K562 (cell line): Measurements from ENCODE around the gene CERS4. TPM values are rescaled to one million over a fixed set of nuclear protein-coding genes. Genes with fewer than 3 reads are reported as not detected.
A peak's percentile ranks its signal among the peaks of the same experiment; 100 is the strongest.

ENCODE experiments used
- BHLHE40 ChIP-seq: IDR thresholded peaks from 2 replicates; pipeline ENCODE4 v1.6.1; 2011; ENCODE audit warnings: low read length, improper control_type of control experiment
- CBX1 ChIP-seq: sonication (generic); IDR thresholded peaks from 2 replicates; pipeline ENCODE4 v1.6.1; 2016; ENCODE audit warnings: antibody characterized with exemption, low read depth, mild to moderate bottlenecking
- CBX5 ChIP-seq: IDR thresholded peaks from 2 replicates; pipeline ENCODE4 v1.6.1; 2014; ENCODE audit warnings: low read depth, borderline replicate concordance
- CREBBP ChIP-seq: IDR thresholded peaks from one replicate; pipeline ENCODE4 v1.6.1; 2012; ENCODE audit warnings: low read depth, mild to moderate bottlenecking, control low read depth, inconsistent platforms, low read length
- E2F6 ChIP-seq, 2 experiments: IDR thresholded peaks; 2 replicates each; pipeline ENCODE4 v1.6.1; 2011; ENCODE audit warnings: borderline replicate concordance in 1 of 2, control low read depth in 1 of 2, low read depth in 1 of 2, low read length in 1 of 2, mild to moderate bottlenecking in 1 of 2, mixed read lengths in 1 of 2, moderate library complexity in 1 of 2; ENCODE audit not compliant: insufficient read depth in 1 of 2, insufficient read length in 1 of 2, poor library complexity in 1 of 2, severe bottlenecking in 1 of 2; ENCODE audit errors: extremely low read depth in 1 of 2
- EP400 ChIP-seq: fragments of 450-650 bp; IDR thresholded peaks from 2 replicates; pipeline ENCODE4 v1.6.1; 2017; ENCODE audit warnings: antibody characterized with exemption, mild to moderate bottlenecking, moderate library complexity
- ESRRA ChIP-seq: fragments of 450-650 bp; IDR thresholded peaks from 2 replicates; pipeline ENCODE4 v1.6.1; 2014; ENCODE audit warnings: low read depth, mild to moderate bottlenecking, moderate library complexity, borderline replicate concordance
- ETS1 ChIP-seq: conservative IDR thresholded peaks from 2 replicates; pipeline ENCODE4 v1.6.1; 2011; ENCODE audit warnings: low read depth, mild to moderate bottlenecking, low read length; ENCODE audit not compliant: control insufficient read depth
- FOS ChIP-seq: IDR thresholded peaks from 3 replicates; pipeline ENCODE4 v1.6.1; 2011; ENCODE audit not compliant: insufficient read length; ENCODE audit errors: extremely low read depth
- FOXJ2 ChIP-seq: fragments of 200-800 bp; sonication (Bioruptor generic); IDR thresholded peaks from 2 replicates; pipeline ENCODE4 v1.6.1; 2016; ENCODE audit warnings: missing genetic modification characterization, missing compliant biosample characterization
- GABPB1 ChIP-seq: sonication (generic); formaldehyde crosslinking; IDR thresholded peaks from 2 replicates; pipeline ENCODE4 v1.8.0; 2022; ENCODE audit warnings: mild to moderate bottlenecking, missing genetic modification reagents
- HMGN3 ChIP-seq: IDR thresholded peaks from 2 replicates; pipeline ENCODE4 v1.6.1; 2011; ENCODE audit warnings: borderline replicate concordance, low read depth, mild to moderate bottlenecking, mixed read lengths, low read length; ENCODE audit not compliant: insufficient read length; ENCODE audit errors: extremely low read depth
- JUNB ChIP-seq: fragments of 450-650 bp; formaldehyde crosslinking; conservative IDR thresholded peaks from 2 replicates; pipeline ENCODE4 v1.4.0; 2020; ENCODE audit warnings: mild to moderate bottlenecking
- L3MBTL2 ChIP-seq: fragments of 450-650 bp; IDR thresholded peaks from 2 replicates; pipeline ENCODE4 v1.6.1; 2016; ENCODE audit warnings: mild to moderate bottlenecking, moderate library complexity
- MIER1 ChIP-seq: fragments of 450-650 bp; IDR thresholded peaks from 2 replicates; pipeline ENCODE4 v1.6.1; 2016; ENCODE audit warnings: antibody characterized with exemption, mild to moderate bottlenecking, low read depth
- NR2C1 ChIP-seq, 2 experiments: fragments of 450-650 bp; IDR thresholded peaks; 2 replicates each; pipeline ENCODE4 v1.6.1; 2017; ENCODE audit warnings: mild to moderate bottlenecking in 2 of 2, antibody characterized with exemption in 1 of 2, inconsistent platforms in 1 of 2, missing compliant biosample characterization in 1 of 2, missing genetic modification characterization in 1 of 2
- SOX6 ChIP-seq: fragments of 450-650 bp; IDR thresholded peaks from 2 replicates; pipeline ENCODE4 v1.6.1; 2014; ENCODE audit warnings: mild to moderate bottlenecking
- SRSF1 ChIP-seq: fragments of 200-400 bp; formaldehyde crosslinking; IDR thresholded peaks from 2 replicates; pipeline ENCODE4 v1.6.1; 2017; ENCODE audit warnings: mild to moderate bottlenecking, low read depth, low read length, moderate library complexity
- TSHZ1 ChIP-seq: fragments of 250-450 bp; sonication (Bioruptor Pico); IDR thresholded peaks from 2 replicates; pipeline ENCODE4 v1.4.0; 2020; ENCODE audit warnings: mild to moderate bottlenecking, moderate library complexity
- ZFP1 ChIP-seq: fragments of 450-650 bp; formaldehyde crosslinking; IDR thresholded peaks from 2 replicates; pipeline ENCODE4 v1.4.0; 2020; ENCODE audit warnings: mild to moderate bottlenecking, mixed read lengths
- ZNF583 ChIP-seq: fragments of 250-450 bp; sonication (Bioruptor Pico); IDR thresholded peaks from 2 replicates; pipeline ENCODE4 v1.4.0; 2020
- polyA plus RNA-seq, 8 experiments: library from polyadenylated mRNA; depleted of rRNA in 4 of 8; stranded (reverse) in 5 of 8; unstranded in 3 of 8; fragments of >200 nt; fragmentation: Nextera tagmentation in 2 of 8; fragmentation: Illumina TruSeq in 1 of 8; extraction: Ambion mirVana in 2 of 8; extraction: Trizol in 1 of 8; gene quantifications; 2 replicates each; pipeline versions ENCODE4 v1.2.1 to v1.2.3, GENCODE V29; 2011 to 2014; ENCODE audit warnings: inconsistent platforms in 1 of 8, missing spikeins in 1 of 8
- total RNA-seq, 7 experiments: library from RNA; depleted of rRNA in 6 of 7; stranded (reverse); fragments of >200 nt in 6 of 7; fragmentation: Illumina TruSeq in 2 of 7; extraction: Trizol in 2 of 7; gene quantifications; 2 replicates each; pipeline versions ENCODE4 v1.2.1 to v1.2.3, GENCODE V29; 2011 to 2021; ENCODE audit warnings: low replicate concordance in 1 of 7

The CERS4 gene
- total and polyA plus RNA-seq, 9 of the 15 experiments (the other 6 are each of a cell fraction or from before 2014, with no cell fraction given): 0.14 to 4.4 (median 2.9) TPM; not detected in 1

GRCh38 chr19:8240274-8241229 is 31.4 kb downstream of the CERS4 start (continued):
- TF ChIP-seq ETS1: 0 out of 2 replicates have a peak, but pooled peaks have one; percentile 35
- TF ChIP-seq MIER1: peak; percentile 75
- peak; percentile 91; the same call in 1 of the 2 replicates for TF ChIP-seq CBX1
- peak; percentile 62; the same call in 1 of the 2 replicates for TF ChIP-seq EP400
- no peak for TF ChIP-seq ZFP1 (CRISPR knock-in tag)
- peak; percentile 71 for TF ChIP-seq JUNB (CRISPR knock-in tag)
- TF ChIP-seq ESRRA: peak; percentile 94; the same call in 1 of the 2 replicates
- peak; percentile 76 for TF ChIP-seq L3MBTL2
- peak; percentile 68 for TF ChIP-seq GABPB1 (CRISPR knock-in tag)
- TF ChIP-seq CREBBP: no peak
- peak; percentile 94 for TF ChIP-seq HMGN3
- no peak for TF ChIP-seq TSHZ1 (CRISPR knock-in tag)
- TF ChIP-seq BHLHE40: peak; percentile 100
- TF ChIP-seq E2F6 (IDR thresholded peaks at IDR 0.05; ENCODE audit: borderline replicate concordance in 1 of 2, extremely low read depth in 1 of 2, insufficient read depth in 1 of 2, insufficient read length in 1 of 2, low read depth in 1 of 2, low read length in 1 of 2, poor library complexity in 1 of 2, severe bottlenecking in 1 of 2): peak; percentile 75 to 84
- no peak for TF ChIP-seq SRSF1
- 0 out of 2 replicates have a peak, but pooled peaks have one; percentile 54 for TF ChIP-seq ZNF583 (CRISPR knock-in tag)
- TF ChIP-seq CBX5: peak; percentile 77; the same call in 1 of the 2 replicates
- peak; percentile 87 for TF ChIP-seq FOXJ2 (tag)
- peak; percentile 84 for TF ChIP-seq SOX6
- TF ChIP-seq NR2C1 (IDR thresholded peaks at IDR 0.05): peak; percentile 73; the same call in 1 of the 2 replicates
- TF ChIP-seq NR2C1 (tag; IDR thresholded peaks at IDR 0.05): peak; percentile 46
- peak; percentile 52 for TF ChIP-seq FOS
